ENCODE results near the gene RGS11. TPM values are rescaled to one million over a fixed set of nuclear protein-coding genes. Genes with fewer than 3 reads are reported as not detected.

RGS11 gene
- total and polyA plus RNA-seq, 2 donors (not counting 1 experiment from before 2014, with no cell fraction given), result 1.1 to 6.3 TPM

DNA sequence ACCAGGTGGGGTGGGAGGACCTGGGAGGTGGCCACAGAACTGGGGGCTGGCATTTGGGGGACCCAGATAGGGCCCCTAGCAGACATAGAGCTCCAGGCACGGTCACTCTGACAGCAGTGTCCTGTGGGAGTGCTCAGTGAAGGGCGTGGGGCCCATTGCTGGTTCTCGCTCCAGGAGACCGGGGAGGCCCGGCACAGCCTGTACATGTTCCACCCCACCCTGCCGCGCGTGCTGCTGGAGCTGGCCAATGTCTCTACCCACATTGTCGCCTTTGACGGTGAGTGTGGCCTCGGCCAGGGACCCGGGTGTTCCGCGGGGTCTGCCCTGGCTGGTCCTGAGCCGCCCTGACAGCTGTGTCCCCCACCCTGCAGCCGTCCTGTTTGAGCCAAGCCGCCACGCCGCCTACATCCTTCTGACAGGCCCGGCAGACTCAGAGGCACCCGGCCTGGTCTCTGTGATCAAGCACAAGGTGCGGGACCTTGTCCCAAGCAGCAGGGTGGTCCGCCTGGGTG is 11.2 kb downstream of the RGS11 start:
- peaks cover 6% of the 10 kb centered on the region for H3K36me3 ChIP-seq (ENCODE audit: control insufficient read depth, insufficient read depth, low read length)
- no peak overlapping the region for H2AFZ ChIP-seq (ENCODE audit: low read length)
- H3K9ac ChIP-seq (ENCODE audit: insufficient read depth, low read length), result no peak overlapping the region
- H3K27me3 ChIP-seq (ENCODE audit: control insufficient read depth, insufficient read depth, low read length), result no peaks in the 10 kb centered on the region
- no peak overlapping the region for H3K4me2 ChIP-seq (ENCODE audit: extremely low read depth, insufficient read depth, low read length)
- H3K9me3 ChIP-seq (ENCODE audit: control insufficient read depth, insufficient read depth, low read depth, low read length), result no peaks in the 10 kb centered on the region
- no peak overlapping the region for H3K4me3 ChIP-seq (replicated peaks in 1 of 4; ENCODE audit: control extremely low read depth in 1 of 4, insufficient read depth in 1 of 4, low read depth in 3 of 4, low read length in 4 of 4)
- TF ChIP-seq EZH2 (IDR thresholded peaks at IDR 0.05; ENCODE audit: low read length, missing control alignments), result no peak
- TF ChIP-seq, protein P1, sequence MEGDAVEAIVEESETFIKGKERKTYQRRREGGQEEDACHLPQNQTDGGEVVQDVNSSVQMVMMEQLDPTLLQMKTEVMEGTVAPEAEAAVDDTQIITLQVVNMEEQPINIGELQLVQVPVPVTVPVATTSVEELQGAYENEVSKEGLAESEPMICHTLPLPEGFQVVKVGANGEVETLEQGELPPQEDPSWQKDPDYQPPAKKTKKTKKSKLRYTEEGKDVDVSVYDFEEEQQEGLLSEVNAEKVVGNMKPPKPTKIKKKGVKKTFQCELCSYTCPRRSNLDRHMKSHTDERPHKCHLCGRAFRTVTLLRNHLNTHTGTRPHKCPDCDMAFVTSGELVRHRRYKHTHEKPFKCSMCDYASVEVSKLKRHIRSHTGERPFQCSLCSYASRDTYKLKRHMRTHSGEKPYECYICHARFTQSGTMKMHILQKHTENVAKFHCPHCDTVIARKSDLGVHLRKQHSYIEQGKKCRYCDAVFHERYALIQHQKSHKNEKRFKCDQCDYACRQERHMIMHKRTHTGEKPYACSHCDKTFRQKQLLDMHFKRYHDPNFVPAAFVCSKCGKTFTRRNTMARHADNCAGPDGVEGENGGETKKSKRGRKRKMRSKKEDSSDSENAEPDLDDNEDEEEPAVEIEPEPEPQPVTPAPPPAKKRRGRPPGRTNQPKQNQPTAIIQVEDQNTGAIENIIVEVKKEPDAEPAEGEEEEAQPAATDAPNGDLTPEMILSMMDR (conservative IDR thresholded peaks at IDR 0.05 in 1 of 2, IDR thresholded peaks at IDR 0.05 in 1 of 2; ENCODE audit: low read depth in 1 of 2, low read length in 2 of 2), result no peak
- H3K79me2 ChIP-seq (ENCODE audit: control insufficient read depth, insufficient read depth, low read length), result no peaks in the 10 kb centered on the region
- no peak for DNase-seq (ENCODE audit: low read depth in 2 of 2)
- H3K4me1 ChIP-seq (ENCODE audit: control insufficient read depth, extremely low read depth, insufficient read depth, low read length), result no peaks in the 10 kb centered on the region
- no peak overlapping the region for H3K27ac ChIP-seq (ENCODE audit: insufficient read depth, low read length)
- H4K20me1 ChIP-seq (ENCODE audit: control insufficient read depth, extremely low read depth, insufficient read depth, low read length), result no peaks in the 10 kb centered on the region

DNA sequence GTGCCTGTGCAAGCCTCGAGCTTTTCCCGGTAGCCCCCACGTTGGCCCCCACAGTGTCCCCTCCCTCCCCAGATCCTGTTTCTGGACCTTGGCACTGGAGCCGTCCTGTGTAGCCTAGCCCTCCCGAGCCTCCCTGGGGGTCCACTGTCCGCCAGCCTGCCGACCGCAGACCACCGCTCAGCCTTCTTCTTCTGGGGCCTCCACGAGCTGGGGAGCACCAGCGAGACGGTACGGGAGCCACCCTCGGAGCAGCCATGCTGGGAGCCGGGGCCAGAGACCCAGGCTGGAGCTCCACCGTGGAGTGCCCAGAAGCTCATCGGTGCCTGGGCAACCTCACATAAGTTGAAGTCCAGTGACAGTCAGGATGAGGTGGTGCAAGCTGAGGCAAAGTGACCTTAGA is 11.8 kb downstream of the RGS11 start:
- H3K9ac ChIP-seq (ENCODE audit: insufficient read depth, low read length), result no peak overlapping the region
- no peak overlapping the region for H3K27ac ChIP-seq (ENCODE audit: insufficient read depth, low read length)
- H3K79me2 ChIP-seq (ENCODE audit: control insufficient read depth, insufficient read depth, low read length), result no peaks in the 10 kb centered on the region
- no peaks in the 10 kb centered on the region for H3K4me1 ChIP-seq (ENCODE audit: control insufficient read depth, extremely low read depth, insufficient read depth, low read length)
- peaks cover 6% of the 10 kb centered on the region for H3K36me3 ChIP-seq (ENCODE audit: control insufficient read depth, insufficient read depth, low read length)
- DNase-seq (ENCODE audit: low read depth in 2 of 2), result no peak
- H3K4me3 ChIP-seq (replicated peaks in 1 of 4; ENCODE audit: control extremely low read depth in 1 of 4, insufficient read depth in 1 of 4, low read depth in 3 of 4, low read length in 4 of 4), result no peak overlapping the region
- no peak overlapping the region for H3K4me2 ChIP-seq (ENCODE audit: extremely low read depth, insufficient read depth, low read length)
- no peak for TF ChIP-seq EZH2 (IDR thresholded peaks at IDR 0.05; ENCODE audit: low read length, missing control alignments)
- TF ChIP-seq, protein P1 (conservative IDR thresholded peaks at IDR 0.05 in 1 of 2, IDR thresholded peaks at IDR 0.05 in 1 of 2; ENCODE audit: low read depth in 1 of 2, low read length in 2 of 2), result no peak
- no peaks in the 10 kb centered on the region for H3K27me3 ChIP-seq (ENCODE audit: control insufficient read depth, insufficient read depth, low read length)
- no peaks in the 10 kb centered on the region for H3K9me3 ChIP-seq (ENCODE audit: control insufficient read depth, insufficient read depth, low read depth, low read length)
- no peaks in the 10 kb centered on the region for H4K20me1 ChIP-seq (ENCODE audit: control insufficient read depth, extremely low read depth, insufficient read depth, low read length)
- no peak overlapping the region for H2AFZ ChIP-seq (ENCODE audit: low read length)

DNA sequence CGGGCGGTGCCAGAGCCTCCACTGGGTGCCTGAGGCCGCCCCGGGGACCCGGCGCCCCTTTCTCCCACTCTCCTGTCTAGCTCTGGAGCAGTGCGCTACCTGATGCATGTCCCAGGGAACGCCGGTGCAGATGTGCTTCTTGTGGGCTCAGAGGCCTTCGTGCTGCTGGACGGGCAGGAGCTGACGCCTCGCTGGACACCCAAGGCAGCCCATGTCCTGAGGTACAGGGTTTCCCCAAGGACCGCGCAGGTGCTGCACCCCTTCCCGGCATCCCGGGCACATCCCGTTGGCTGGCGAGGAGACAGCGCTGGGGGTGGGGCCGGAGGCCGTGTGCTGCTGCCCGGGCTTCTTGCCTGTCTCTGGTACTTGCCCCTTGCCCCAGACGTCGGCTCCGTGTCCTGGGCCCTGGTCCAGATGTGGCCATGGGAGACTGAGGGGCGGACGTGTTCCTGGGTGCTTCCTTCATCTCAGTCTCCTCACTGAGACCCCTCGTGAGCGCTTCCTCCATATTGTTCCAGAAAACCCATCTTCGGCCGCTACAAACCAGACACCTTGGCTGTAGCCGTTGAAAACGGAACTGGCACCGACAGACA is 12.5 kb downstream of the RGS11 start:
- Histone ChIP-seq H3K4me2 (ENCODE audit: extremely low read depth, insufficient read depth, low read length) (no peak overlapping the region), H2AFZ (ENCODE audit: low read length) (no peak overlapping the region), H3K9me3 (ENCODE audit: control insufficient read depth, insufficient read depth, low read depth, low read length) (no peaks in the 10 kb centered on the region), H3K9ac (ENCODE audit: insufficient read depth, low read length) (no peak overlapping the region), H3K4me1 (ENCODE audit: control insufficient read depth, extremely low read depth, insufficient read depth, low read length) (no peaks in the 10 kb centered on the region), H3K36me3 (ENCODE audit: control insufficient read depth, insufficient read depth, low read length) (peaks cover 6% of the 10 kb centered on the region), H3K27ac (ENCODE audit: insufficient read depth, low read length) (no peak overlapping the region), H3K4me3 (replicated peaks in 1 of 4; ENCODE audit: control extremely low read depth in 1 of 4, insufficient read depth in 1 of 4, low read depth in 3 of 4, low read length in 4 of 4) (no peak overlapping the region), H3K79me2 (ENCODE audit: control insufficient read depth, insufficient read depth, low read length) (no peaks in the 10 kb centered on the region), H4K20me1 (ENCODE audit: control insufficient read depth, extremely low read depth, insufficient read depth, low read length) (no peaks in the 10 kb centered on the region), H3K27me3 (ENCODE audit: control insufficient read depth, insufficient read depth, low read length) (no peaks in the 10 kb centered on the region)
- DNase-seq (ENCODE audit: low read depth in 2 of 2), result no peak
- no peak for TF ChIP-seq EZH2 (IDR thresholded peaks at IDR 0.05; ENCODE audit: low read length, missing control alignments)
- TF ChIP-seq, protein P1 (conservative IDR thresholded peaks at IDR 0.05 in 1 of 2, IDR thresholded peaks at IDR 0.05 in 1 of 2; ENCODE audit: low read depth in 1 of 2, low read length in 2 of 2), result no peak
